Natural killer cell (primary cell): ENCODE data around the gene EYS. TPM values are rescaled to one million over a fixed set of nuclear protein-coding genes. Genes with fewer than 3 reads are reported as not detected.
A peak's percentile ranks its signal among the peaks of the same experiment; 100 is the strongest.

ENCODE experiments used
- ATAC-seq, 3 donors: fragments of 150-1000 bp in 2 of 3; fragments of 200-7000 bp in 1 of 3; cut with Tn5 transposase; 1 replicate in 1 of 3; 2 replicates in 2 of 3; pipeline ENCODE4 v1.10.0; 2021; ENCODE audit warnings: mild to moderate bottlenecking in 2 of 3, moderate library complexity in 2 of 3
- DNase-seq, 2 donors: peaks; one replicate each; pipeline versions ENCODE4 v3.0.0 to v3.0.0-alpha.2; 2013 to 2021; ENCODE audit warnings: mixed read lengths in 1 of 2
- H3K27ac ChIP-seq: one replicate; pipeline ENCODE4 v1.5.1; 2013; ENCODE audit warnings: mild to moderate bottlenecking, low read length
- H3K27me3 ChIP-seq: one replicate; pipeline ENCODE4 v1.6.1; 2013; ENCODE audit warnings: low read length; ENCODE audit not compliant: control insufficient read depth, insufficient read depth
- H3K36me3 ChIP-seq: one replicate; pipeline ENCODE4 v1.6.1; 2013; ENCODE audit warnings: low read length; ENCODE audit not compliant: control insufficient read depth, insufficient read depth
- H3K4me1 ChIP-seq: one replicate; pipeline ENCODE4 v1.6.1; 2013; ENCODE audit warnings: low read length; ENCODE audit not compliant: control insufficient read depth, insufficient read depth
- H3K4me3 ChIP-seq: one replicate; pipeline ENCODE4 v1.5.1; 2013; ENCODE audit warnings: low read length
- H3K9me3 ChIP-seq: one replicate; pipeline ENCODE4 v1.6.1; 2013; ENCODE audit warnings: low read length; ENCODE audit not compliant: control insufficient read depth, insufficient read depth
- H3K27ac Mint-ChIP-seq, 2 donors: one replicate each; pipeline ENCODE4 v1.8.0; 2022; ENCODE audit warnings: mild to moderate bottlenecking in 2 of 2, mixed read lengths in 2 of 2, moderate library complexity in 1 of 2
- H3K27me3 Mint-ChIP-seq, 2 donors: one replicate each; pipeline ENCODE4 v1.8.0; 2022; ENCODE audit warnings: low read depth in 2 of 2, mixed read lengths in 2 of 2
- H3K36me3 Mint-ChIP-seq: one replicate; pipeline ENCODE4 v1.8.0; 2022; ENCODE audit warnings: mixed read lengths
- H3K4me1 Mint-ChIP-seq, 2 donors: one replicate each; pipeline ENCODE4 v1.8.0; 2022; ENCODE audit warnings: mixed read lengths in 2 of 2
- H3K4me3 Mint-ChIP-seq: one replicate; pipeline ENCODE4 v1.8.0; 2022; ENCODE audit warnings: mild to moderate bottlenecking, moderate library complexity, mixed read lengths
- H3K9me3 Mint-ChIP-seq, 2 donors: one replicate each; pipeline ENCODE4 v1.8.0; 2022; ENCODE audit warnings: mixed read lengths in 2 of 2
- WGBS: methylation state at CpG from one replicate; pipeline ENCODE4 v1.1.7; 2013; ENCODE audit warnings: missing lambda C conversion rate; ENCODE audit not compliant: insufficient coverage; 5-methylcytosine and 5-hydroxymethylcytosine counted together
- intact Hi-C: fragments of 100-400 bp; cut with micrococcal nuclease; formaldehyde crosslinking; loops from one replicate; pipeline ENCODE4 v1.14.2; 2022
- total RNA-seq, 4 donors: library from RNA; stranded (reverse); fragments of 120-200 nt in 1 of 4; gene quantifications; one replicate each; pipeline versions ENCODE4 v1.2.3 to v1.2.4, GENCODE V29; 2013 to 2022
- TF ChIP-seq, protein P1 (sequence below): fragments of 200-600 bp; IDR thresholded peaks from one replicate; pipeline ENCODE4 v1.8.0; 2022; ENCODE audit warnings: antibody characterized with exemption

EYS gene
- total RNA-seq, 3 donors from 2014 or later (not counting 1 experiment from before 2014, with no cell fraction given), result 0.55 TPM; not detected in 2

DNA sequence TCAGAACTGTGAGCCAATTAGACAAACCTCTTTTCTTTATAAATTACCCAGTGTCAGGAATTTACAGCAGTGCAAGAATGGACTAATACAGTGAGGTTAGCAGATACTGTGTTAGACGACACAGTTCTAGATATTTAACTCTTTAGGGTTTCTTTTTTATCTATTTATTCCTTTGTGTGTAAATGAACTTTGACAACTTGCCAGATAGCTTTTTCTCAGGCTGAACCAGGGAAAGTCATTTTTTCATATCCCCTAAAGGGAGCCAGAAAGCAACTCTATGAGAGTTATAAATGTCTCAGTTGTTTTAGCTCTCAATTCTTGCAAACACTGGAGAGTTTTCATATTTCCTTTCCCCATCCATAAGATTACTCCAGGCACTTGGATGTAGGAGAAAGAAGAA lies 1794.1 kb downstream of the EYS start:
- Mint-ChIP-seq H3K4me3 (no peak overlapping the region), H3K36me3 (no peaks in the 10 kb centered on the region), H3K27ac (no peak overlapping the region), H3K9me3 (peaks cover 3 to 7% of the 10 kb centered on the region in 2 donors), H3K4me1 (no peaks in the 10 kb centered on the region), H3K27me3 (no peaks in the 10 kb centered on the region)
- TF ChIP-seq, protein P1, sequence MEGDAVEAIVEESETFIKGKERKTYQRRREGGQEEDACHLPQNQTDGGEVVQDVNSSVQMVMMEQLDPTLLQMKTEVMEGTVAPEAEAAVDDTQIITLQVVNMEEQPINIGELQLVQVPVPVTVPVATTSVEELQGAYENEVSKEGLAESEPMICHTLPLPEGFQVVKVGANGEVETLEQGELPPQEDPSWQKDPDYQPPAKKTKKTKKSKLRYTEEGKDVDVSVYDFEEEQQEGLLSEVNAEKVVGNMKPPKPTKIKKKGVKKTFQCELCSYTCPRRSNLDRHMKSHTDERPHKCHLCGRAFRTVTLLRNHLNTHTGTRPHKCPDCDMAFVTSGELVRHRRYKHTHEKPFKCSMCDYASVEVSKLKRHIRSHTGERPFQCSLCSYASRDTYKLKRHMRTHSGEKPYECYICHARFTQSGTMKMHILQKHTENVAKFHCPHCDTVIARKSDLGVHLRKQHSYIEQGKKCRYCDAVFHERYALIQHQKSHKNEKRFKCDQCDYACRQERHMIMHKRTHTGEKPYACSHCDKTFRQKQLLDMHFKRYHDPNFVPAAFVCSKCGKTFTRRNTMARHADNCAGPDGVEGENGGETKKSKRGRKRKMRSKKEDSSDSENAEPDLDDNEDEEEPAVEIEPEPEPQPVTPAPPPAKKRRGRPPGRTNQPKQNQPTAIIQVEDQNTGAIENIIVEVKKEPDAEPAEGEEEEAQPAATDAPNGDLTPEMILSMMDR, result no peak
- Histone ChIP-seq H3K9me3 (no peaks in the 10 kb centered on the region), H3K27me3 (no peaks in the 10 kb centered on the region), H3K27ac (no peak overlapping the region), H3K36me3 (no peaks in the 10 kb centered on the region), H3K4me3 (no peak overlapping the region), H3K4me1 (no peaks in the 10 kb centered on the region)
- intact Hi-C loops, result no loop called here
- WGBS, result no CpG with 5 or more reads among the region's 1 CpG
- DNase-seq (no peak), ATAC-seq (no peak)

DNA sequence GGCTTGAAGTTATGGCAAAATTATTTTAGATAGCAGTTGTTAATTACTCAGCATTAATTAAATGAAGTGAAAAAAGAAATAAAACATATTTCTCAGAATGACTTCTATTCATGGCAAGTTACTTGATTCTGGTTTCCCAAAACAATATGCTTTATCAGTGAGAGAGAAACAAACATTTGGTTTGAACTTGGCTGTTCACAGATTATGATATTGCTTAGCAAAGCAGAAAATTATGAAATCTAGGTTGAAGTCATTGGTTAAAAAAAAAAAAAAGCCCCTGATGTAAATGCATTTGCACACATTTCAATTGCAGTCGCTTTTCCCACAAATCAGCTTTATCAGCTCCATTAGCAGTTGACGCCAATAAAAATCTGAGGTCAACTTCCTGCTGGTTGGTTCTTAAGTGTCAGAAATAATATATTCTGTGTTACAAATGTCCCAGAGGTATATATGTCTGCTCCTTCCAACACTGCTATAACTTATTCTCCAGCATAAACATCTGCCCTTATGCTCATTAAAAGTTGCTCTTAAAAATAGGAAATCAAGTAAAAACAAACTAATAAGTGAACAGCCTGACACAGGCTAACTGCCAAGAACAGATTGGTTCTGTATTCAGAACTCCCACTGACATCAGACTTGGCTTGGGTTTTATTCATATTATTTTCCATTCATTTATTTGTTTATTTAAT lies 1796.0 kb downstream of the EYS start:
- no peaks in the 10 kb centered on the region for H3K4me1 Mint-ChIP-seq
- Histone ChIP-seq H3K36me3 (no peaks in the 10 kb centered on the region), H3K27me3 (no peaks in the 10 kb centered on the region), H3K9me3 (no peaks in the 10 kb centered on the region), H3K27ac (no peak overlapping the region), H3K4me3 (no peak overlapping the region), H3K4me1 (no peaks in the 10 kb centered on the region)
- H3K36me3 Mint-ChIP-seq, result no peaks in the 10 kb centered on the region
- no peak for DNase-seq
- ATAC-seq, result no peak
- TF ChIP-seq, protein P1, result no peak
- H3K27me3 Mint-ChIP-seq, result no peaks in the 10 kb centered on the region
- H3K27ac Mint-ChIP-seq, result no peak overlapping the region
- WGBS, result 80% methylated on average over 2 of the region's 2 CpGs
- peaks cover 3 to 7% of the 10 kb centered on the region in 2 donors for H3K9me3 Mint-ChIP-seq
- H3K4me3 Mint-ChIP-seq, result no peak overlapping the region
- intact Hi-C loops, result no loop called here

DNA sequence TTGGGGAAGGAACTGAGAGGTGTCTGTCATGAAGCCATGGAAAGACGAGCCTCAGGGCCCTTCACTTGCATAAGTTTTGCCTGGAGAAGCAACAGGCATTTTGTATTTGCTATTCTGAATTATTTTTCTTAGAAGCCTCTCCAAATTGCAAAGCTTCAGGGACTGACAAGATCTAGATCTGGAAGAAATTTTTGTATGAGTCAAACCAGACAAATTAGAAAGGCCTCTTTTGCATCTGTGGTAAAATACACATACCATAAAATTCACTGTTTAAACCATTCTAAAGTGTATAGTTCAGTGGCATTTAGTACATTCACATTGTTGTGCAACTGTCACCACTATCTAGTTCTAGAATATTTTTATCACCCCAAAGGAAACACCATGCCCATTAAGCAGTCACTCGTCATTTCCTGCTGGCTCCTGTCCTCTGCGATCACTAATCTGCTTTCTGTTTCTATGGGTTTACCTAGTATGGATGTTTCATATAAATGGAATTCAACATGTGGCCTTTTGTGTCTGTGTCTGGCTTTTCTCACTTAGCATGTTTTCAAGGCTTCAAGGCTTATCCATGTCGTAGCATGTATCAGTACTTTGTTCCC lies 1802.3 kb downstream of the EYS start:
- Mint-ChIP-seq H3K36me3 (no peaks in the 10 kb centered on the region), H3K27ac (no peak overlapping the region), H3K4me1 (peaks cover 5 to 9% of the 10 kb centered on the region in 2 donors), H3K9me3 (peaks cover 4 to 13% of the 10 kb centered on the region in 2 donors), H3K27me3 (no peaks in the 10 kb centered on the region), H3K4me3 (no peak overlapping the region)
- ATAC-seq (peak; percentile 46 to 82 (median 71)), DNase-seq (no peak)
- Histone ChIP-seq H3K36me3 (no peaks in the 10 kb centered on the region), H3K27ac (no peak overlapping the region), H3K4me1 (no peaks in the 10 kb centered on the region), H3K4me3 (no peak overlapping the region), H3K9me3 (no peaks in the 10 kb centered on the region), H3K27me3 (no peaks in the 10 kb centered on the region)
- TF ChIP-seq, protein P1, result no peak
- intact Hi-C loops, result no loop called here
- 36% methylated on average over 4 of the region's 4 CpGs for WGBS
